HG03097 (cell line): ENCODE data around the gene CASQ2.

Experiments
- ATAC-seq: cut with Tn5 transposase; IDR thresholded peaks from one replicate; pipeline ENCODE4 v1.9.1; 2021; ENCODE audit not compliant: unreplicated experiment, low FRiP score

CASQ2 gene

DNA sequence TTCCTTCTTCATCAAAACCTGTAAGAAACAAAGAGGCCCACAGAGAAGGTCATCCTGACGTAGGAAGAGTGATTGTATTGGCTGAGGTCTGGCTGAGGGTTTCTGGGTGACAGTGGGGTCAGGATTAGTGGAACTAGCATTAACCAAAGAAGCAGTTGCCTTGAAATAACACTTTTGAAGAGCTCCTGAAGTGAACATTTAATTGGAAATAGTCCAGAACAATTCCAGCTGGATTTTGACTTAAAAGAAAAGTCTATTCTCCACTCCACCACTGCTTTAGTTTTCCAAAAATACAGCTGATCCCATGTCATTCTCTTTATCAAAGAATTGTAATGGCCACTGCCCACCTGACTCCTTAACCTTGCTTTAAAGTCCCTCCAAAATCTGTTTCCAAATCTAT, 27.7 kb downstream of the CASQ2 start:
- no peak for ATAC-seq

DNA sequence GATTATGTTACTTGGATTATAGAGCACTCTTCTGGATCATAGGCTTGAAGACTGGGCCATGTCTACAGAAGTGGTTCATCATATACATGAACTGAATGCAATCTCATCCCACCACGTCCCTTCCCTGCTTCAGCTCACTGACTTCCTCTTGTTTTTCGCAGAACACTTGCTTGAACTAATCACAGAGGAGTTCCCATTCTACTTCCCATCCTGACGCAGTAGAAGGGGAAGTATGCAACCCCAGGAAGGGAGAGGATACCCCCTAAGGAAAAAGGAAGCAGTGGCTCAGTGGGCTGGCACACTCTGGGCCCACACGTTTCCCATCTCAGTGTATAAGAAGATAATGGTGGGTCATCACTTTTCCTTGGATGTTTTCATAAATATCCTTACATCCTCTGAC, 36.2 kb downstream of the CASQ2 start:
- no peak for ATAC-seq

DNA sequence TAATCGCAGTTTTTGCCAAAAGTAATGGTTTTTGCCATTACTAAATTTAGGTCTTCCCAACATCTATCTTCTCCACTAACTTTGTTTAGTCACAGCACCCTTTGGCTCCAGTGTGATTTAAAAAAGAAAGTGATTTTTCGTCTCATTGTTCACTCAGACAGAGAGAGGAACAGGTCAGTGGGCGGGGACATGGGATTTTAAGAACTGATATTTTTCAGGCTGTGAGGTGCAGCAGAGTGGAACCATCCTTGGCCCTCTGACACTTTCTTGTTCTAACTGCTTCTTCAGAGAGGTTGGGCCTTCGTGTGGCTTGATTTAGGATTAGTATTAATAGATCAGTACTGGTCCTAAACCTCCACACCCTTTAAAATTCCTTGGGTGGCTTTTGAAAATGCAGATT, 38.8 kb downstream of the CASQ2 start:
- no peak for ATAC-seq

DNA sequence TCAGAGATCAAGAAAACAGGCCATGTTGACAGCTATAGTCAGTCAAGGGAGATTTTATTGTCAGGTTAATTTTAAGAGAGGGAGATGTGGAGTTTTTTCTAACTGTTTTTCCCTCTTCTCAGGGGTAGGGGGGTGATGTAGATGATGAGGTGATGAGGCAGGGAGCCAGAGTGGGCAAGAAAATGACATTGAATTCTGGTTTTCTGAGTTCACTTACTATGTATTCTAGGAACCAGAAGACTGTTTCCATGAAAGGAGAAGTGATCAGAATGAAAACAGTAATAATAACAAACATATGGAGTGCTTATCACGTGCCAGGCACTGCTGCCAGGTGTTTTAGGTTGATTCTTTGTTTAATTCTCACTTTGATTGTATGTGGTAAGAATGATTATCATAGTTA, 40.2 kb downstream of the CASQ2 start:
- ATAC-seq, result no peak

DNA sequence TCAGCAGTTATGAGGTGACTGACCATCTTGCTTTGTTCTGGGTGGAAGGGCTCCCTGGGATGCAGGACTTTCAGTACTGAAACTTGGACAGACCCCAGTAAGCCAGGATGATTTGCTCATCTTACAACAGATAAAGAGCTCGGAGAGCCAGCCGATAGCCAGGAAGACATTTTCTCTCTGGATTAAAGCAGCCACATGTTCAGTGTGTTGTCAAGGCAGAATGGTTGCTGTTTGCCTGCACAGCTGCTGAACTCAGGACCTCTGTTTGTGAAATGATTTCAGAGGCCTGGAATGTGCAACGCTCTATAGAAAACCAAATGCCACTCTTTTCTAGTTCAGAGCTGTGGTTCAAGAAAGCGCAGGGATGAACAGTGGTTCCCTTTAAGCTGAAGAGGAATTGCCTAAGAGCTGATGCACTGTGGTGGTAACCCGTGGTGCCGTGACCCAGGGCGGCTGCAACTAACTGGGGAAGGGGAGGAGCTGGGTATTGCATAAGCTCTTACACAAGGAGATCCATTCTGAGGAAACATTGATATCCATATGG, 40.7 kb downstream of the CASQ2 start:
- ATAC-seq, result no peak

DNA sequence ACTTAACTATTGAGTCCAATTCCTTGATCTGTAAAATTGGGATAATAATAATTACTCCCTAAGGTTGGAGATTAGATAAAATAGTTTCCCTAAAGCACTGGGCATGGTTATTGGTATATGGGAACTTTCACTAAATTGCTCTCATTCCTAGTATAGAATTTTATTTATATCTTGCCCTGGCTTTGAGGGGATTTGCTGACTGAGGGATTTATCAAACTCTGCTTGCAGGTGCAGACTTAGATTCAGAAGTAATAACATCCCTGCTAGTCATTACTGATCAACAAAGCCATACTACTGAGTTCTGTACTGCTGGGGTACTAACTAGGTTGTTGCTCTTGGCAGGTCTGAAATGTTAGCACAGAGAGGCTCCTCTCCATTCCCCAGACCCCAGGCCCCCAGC, 41.9 kb downstream of the CASQ2 start:
- no peak for ATAC-seq

DNA sequence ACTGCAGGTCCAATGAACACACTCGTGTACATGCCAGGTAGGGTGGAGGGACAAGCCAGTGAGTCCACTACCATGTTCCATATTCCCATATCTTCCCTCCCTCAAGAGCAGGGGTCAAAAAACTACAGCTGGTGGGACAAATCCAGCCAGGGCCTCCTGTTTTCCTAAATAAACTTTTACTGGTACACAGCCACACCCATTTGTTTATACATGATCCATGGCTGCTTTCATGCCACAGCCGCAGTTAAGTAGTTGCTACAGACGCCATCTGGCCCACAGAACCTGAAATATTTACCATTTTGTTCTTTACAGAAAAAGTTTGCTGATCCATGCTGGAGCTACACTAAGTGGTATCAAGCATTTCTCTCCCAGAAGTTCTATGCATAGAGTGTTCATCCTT, 42.4 kb downstream of the CASQ2 start:
- ATAC-seq, result no peak

DNA sequence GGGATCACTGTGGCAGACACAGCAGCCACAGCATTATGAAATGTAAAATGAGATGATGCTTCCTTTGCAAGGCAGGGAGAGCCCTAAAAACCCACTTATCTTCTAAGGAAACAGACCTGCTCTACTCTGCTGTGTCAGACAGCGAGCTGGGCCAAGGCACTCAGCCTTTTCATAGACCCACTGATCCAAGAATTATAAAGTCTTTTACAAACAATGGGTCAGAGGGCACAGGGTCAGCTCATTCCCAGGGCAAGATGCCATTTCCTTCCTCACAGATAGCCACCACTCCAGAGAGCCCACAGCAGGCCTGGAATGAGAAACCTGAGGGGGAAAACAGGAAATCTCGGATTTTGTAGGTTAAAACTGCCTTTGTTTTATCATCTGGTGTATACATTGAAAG, 42.9 kb downstream of the CASQ2 start:
- no peak for ATAC-seq

DNA sequence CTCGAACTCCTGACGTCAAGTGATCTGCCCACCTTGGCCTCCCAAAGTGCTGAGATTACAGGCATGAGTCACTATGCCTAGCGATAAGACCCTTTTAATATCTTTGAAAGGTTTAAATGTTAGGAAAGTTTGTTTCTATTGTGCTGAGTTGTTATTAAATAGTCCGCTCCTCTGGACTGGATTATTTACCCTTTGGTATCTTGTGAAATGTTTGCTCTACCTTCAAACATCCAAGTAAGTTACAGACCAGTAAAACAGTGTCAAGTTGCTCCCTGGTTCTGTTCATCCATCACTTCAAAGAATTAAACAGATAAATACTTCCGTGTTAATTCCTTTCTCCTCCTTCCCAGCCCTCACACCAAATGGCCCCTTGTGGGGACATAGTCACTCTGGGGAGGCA, 44.8 kb downstream of the CASQ2 start:
- ATAC-seq, result no peak

DNA sequence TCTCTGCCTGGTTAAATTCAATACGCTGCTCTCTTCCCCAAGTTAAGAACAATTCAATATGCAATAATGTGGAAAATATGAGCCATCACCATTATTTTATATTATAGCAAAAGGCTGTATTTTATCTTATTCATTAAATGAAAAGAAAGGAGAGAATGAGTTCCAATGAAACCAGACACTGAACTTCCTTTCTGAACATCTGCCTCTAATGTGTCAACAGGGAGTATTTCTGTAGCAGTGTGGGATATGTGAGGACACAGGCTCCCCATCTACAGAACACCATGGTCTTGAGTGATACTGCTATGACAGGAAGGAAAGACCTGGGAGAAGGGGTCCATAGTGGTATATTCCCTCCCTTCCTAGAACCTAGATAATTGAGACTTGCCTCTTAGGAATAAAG, 46.3 kb downstream of the CASQ2 start:
- ATAC-seq, result no peak

DNA sequence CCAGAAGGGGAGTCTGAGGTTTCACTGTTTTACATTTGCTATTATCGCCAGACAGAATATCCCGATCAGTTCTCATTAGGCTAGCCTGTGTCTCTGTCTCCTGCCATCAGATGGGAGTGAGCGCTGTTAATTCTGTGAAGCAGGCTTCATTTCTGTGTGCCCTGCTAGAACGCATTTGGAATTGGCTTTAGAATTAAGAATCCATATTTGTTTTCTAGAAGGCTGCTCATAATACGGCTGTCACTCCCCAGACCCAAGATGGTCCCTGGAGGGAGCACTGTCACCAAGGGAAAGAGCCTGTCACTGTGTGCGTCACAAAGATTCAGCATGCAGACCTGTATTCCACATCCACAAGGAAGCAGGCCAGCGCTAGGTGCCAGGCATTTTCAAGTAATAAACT, 49.2 kb downstream of the CASQ2 start:
- ATAC-seq, result no peak

DNA sequence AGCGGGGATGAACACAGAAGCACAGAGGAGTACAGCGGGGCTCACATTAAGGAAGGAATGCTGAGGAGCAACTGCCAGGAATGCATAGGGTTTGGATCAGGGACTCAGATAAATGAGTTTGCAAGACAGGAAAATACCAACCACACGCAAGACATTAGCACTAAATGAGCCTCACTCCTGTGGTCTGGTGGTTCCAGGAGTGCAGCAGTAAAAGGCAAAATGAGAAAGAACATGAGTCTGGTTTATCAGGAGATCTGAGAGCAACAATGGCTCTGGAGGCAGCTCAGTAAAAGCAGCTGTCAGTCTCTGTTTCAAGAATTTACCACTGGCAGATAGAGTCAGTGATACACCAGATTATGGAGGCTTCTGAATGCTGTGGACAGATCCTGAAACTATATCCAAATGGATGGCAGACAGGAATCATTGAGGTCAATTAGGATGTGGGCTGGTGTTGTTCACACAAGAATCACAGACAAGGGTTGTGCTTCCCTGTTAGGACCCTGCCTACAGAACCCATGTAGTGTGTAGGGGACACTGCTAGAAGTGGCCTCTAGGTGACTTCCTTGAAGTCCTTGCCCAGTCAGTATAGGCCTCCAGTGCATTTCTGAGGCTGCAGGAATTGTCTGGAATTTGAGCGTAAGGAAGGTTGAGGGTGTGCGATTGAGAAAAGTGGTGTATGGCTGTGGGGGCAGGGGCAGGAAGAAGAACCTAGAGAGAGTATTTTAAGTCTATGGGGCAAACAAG, 50.3 kb downstream of the CASQ2 start:
- ATAC-seq, result no peak

DNA sequence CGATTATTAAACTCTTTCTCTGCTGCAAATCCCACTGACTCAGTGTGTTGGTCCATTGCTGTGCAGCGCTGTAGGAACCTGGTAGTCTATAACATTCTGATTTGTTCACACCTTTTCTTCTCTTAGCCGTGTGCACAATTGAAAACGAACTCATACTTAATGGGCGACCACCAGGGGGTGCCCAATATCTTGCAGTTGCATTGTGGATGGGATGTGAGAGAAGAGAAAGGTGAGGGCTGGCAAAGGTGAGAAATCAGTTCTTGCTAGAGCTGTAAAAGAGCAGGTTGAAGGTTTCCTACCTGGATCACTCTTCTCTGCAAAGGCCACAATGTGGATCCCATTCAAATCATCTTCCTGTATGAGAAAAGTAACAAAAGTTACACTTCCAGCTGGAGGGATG, 51.0 kb downstream of the CASQ2 start:
- ATAC-seq, result no peak

DNA sequence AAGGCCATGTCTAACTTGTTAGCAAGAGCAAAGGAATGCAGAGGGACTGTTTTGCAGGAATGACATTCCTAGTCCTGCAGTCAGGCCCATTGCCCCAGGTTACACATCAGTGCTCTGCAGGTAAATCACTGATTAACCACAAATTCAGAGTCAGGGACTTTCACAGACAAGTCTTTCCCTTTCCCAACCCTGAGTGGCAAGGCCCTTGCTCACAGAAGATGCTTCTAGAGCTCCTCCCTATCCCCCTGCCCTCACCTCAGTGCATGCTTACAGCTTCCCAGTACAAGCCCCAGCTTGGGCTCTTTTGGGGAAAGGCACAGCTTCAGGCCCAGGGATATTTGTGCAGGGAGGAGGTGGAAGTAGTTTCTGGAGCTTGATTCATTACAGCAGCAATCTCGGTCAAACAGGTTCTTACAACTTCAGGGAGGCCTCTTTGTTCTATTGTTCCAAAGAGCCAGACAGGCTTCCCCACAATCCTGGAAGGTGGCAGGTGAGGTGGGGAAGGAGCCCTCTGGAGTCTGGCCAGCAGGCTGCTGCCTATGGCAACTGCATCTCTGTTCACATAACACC, 53.9 kb downstream of the CASQ2 start:
- ATAC-seq, result no peak

DNA sequence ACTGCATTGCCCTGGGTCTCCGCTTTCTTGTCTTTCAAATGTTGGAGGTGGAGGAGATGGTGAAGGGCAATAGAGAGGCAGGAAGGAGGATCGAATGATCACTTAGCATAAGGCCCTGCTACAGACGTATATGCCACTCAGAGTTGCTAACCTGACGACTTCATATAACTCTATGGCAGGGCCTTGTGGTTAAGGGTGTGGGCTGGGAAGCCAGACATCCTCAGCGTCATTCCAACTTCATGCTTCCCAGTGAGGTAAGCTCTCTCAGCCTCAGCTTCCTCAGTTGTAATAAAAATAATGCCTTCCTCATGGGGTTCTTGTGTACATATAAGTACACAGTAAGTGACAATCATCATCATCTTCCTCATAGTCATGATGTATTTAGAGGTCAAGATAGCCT, 54.6 kb downstream of the CASQ2 start:
- no peak for ATAC-seq

DNA sequence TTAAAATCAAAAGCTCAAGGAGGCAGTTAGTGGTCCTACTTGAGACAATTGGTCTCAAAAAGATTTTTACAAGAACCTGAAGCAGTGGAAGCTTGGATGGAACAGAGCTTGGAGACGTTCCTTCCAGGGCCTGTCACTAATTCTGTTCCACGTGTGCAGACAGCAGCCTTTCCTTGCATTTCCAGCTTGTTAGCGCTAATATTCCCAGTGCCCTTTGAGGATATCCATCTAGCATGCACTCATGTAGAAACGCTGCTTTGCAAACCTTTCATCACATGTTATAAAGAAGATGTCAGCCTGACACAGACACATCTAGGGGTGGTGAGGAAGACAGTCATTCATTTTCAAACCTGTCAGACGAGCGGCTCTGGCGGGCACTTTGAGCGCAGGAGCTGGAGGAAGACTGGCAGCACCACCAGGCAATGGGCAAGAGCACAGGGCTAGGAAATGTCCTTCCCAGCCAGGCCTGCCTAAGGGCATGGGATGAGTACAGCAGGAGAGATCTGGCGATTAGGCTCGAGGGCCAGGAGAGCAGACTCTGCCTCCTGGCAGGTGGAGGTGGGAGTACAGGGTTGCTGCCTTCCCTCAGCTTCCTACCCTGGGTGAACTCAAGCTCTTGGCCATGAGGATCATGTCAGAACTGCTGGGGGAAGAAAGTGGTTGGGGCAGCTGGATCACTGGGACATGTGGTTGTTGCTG, 55.5 kb downstream of the CASQ2 start:
- no peak for ATAC-seq

DNA sequence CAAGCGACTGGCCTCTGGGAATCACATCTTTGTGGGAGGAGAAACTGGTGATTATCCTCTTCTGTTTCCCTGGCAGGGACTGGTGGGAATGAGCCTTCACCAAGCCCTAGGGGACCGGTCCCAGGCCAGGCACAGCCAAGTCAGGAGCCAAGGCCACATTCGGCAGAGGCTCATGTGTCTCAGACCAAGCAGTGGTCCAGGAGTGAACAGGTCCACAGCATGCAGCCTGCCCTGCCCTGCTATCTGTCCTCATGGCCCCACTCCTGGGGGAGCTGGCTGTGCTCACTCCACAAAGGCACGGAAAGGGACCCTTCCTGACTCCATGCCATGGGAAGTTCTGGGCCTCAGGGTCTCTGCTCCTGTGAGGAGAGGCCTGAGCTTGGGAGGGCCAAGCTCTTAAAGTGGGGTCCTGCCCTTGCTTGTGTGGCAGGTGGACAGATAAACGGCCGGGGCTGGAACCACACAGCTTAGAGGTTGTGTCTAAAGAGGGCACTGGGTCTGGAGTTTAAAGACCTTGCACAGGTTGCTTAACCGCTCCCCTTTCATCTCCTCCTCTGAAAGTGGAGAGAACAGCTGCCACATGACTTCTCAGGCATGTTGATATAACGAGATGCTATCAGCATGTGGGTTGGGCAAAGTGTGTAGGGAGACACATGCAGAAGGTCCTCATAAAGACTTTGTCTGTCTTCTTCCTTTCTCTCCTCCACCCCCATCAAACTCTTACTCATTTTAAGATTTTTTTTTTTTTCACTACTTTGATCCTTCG, 57.5 kb downstream of the CASQ2 start:
- no peak for ATAC-seq

DNA sequence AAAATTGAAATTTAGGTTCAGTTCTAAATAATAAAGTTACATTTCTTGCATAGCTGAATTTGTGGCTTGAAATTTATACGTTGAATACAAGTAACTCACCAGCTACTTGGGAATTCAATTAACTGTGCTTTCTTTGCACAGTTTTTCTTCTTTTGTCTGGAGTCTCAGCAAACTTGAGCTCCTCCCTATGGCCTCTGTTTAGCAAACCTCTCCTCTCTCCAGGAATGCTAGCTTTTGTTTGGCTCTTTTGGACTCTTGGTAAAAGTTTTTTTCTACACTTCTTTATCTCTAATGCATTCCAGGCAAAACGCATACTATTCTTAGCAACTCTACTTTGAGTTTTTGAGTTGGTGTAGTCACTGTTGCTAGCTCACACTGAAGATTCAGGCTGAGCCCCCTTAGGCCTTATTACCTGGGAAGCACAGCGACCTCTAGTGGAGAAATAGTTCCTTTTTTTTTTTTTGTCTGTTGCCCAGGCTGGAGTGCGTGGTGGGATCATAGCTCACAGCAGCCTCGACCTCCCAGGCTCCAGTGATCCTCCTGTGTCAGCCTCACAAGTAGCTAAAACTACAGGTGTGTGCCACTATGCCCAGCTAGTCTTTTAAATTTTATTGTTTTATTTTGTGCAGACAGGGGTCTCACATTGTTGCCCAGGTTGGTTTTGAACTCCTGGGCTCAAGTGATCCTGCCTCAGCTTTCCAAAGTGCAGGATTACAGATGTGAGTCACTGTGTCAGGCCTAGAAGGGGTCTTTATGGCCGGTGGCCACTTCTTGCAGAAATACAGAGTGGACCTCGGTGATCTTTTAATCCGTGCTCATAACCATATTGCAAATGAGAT, 61.7 kb downstream of the CASQ2 start:
- no peak for ATAC-seq

DNA sequence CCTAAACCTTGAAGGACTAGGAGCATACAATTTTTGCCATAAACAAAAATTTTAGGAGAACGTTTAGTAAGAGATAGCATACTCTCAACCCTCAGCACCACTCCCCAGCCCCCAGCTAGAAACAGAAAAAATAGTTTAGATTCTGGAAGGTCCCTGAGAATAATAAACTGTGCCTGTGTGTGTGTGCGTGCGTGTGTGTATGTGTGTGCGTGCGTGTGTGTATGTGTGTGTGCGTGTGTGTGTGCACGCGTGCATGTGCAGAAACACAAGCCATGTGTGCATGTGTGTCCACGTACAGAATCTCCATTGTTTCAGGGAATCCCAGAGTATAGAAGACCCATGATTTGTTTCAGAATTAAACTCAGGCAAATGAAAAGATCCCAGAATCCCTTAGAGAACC, 62.6 kb downstream of the CASQ2 start:
- ATAC-seq, result no peak
